ENCODE results near the gene WDR76.

The WDR76 gene

GRCh38 chr15:43881245-43881644 is 54.4 kb downstream of the WDR76 start:
- no peak for DNase-seq (ENCODE audit: extremely low spot score)
- ChIA-PET POLR2A (no interaction called here), CTCF (interaction anchor here (0.6 to 0.8 kb wide), 2 partner anchors 103 to 273 kb away, joined by 5 to 7 read pairs; no protein-coding TSS in a partner anchor)
- no peak for TF ChIP-seq FOXK2 (IDR thresholded peaks at IDR 0.05)
- no peak for TF ChIP-seq TARDBP (IDR thresholded peaks at IDR 0.05)
- no peak for TF ChIP-seq ARNT (IDR thresholded peaks at IDR 0.05)
- no peak for TF ChIP-seq FOXM1 (IDR thresholded peaks at IDR 0.05; ENCODE audit: borderline replicate concordance)
- no peak for TF ChIP-seq L3MBTL2 (conservative IDR thresholded peaks at IDR 0.05)
- no peak for TF ChIP-seq SUZ12 (IDR thresholded peaks at IDR 0.05)
- TF ChIP-seq ELF4 (IDR thresholded peaks at IDR 0.05) = no peak
- no peak for TF ChIP-seq PKNOX1 (IDR thresholded peaks at IDR 0.05)
- TF ChIP-seq SP1 (IDR thresholded peaks at IDR 0.05) = no peak
- no peak for TF ChIP-seq NFRKB (IDR thresholded peaks at IDR 0.05)
- no peak for TF ChIP-seq CTBP1 (IDR thresholded peaks at IDR 0.05; ENCODE audit: borderline replicate concordance)
- no peak for TF ChIP-seq BHLHE40 (IDR thresholded peaks at IDR 0.05; ENCODE audit: borderline replicate concordance)
- TF ChIP-seq FOXA1 (IDR thresholded peaks at IDR 0.05) = no peak
- no peak for TF ChIP-seq LEF1 (IDR thresholded peaks at IDR 0.05; ENCODE audit: borderline replicate concordance)
- TF ChIP-seq ZNF384 (IDR thresholded peaks at IDR 0.05) = no peak
- no peak for TF ChIP-seq HDGF (IDR thresholded peaks at IDR 0.05; ENCODE audit: borderline replicate concordance)

- no peak for DNase-seq (ENCODE audit: extremely low spot score)
- CTCF ChIA-PET = interaction anchor here (0.7 to 0.8 kb wide), 3 partner anchors 57 to 310 kb away, joined by 3 to 8 read pairs (median 7); no protein-coding TSS in a partner anchor
- no peak for TF ChIP-seq L3MBTL2 (conservative IDR thresholded peaks at IDR 0.05)
- TF ChIP-seq FOXA1 (IDR thresholded peaks at IDR 0.05) = no peak
- TF ChIP-seq SP1 (IDR thresholded peaks at IDR 0.05) = no peak
- no peak for TF ChIP-seq LEF1 (IDR thresholded peaks at IDR 0.05; ENCODE audit: borderline replicate concordance)
- TF ChIP-seq BHLHE40 (IDR thresholded peaks at IDR 0.05; ENCODE audit: borderline replicate concordance) = no peak
- no peak for TF ChIP-seq FOXM1 (IDR thresholded peaks at IDR 0.05; ENCODE audit: borderline replicate concordance)
- no peak for TF ChIP-seq HDGF (IDR thresholded peaks at IDR 0.05; ENCODE audit: borderline replicate concordance)
- TF ChIP-seq TARDBP (IDR thresholded peaks at IDR 0.05) = no peak
- no peak for TF ChIP-seq FOXK2 (IDR thresholded peaks at IDR 0.05)
- TF ChIP-seq CTBP1 (IDR thresholded peaks at IDR 0.05; ENCODE audit: borderline replicate concordance) = no peak
- TF ChIP-seq SUZ12 (IDR thresholded peaks at IDR 0.05) = no peak
- TF ChIP-seq NFRKB (IDR thresholded peaks at IDR 0.05) = no peak
- TF ChIP-seq ARNT (IDR thresholded peaks at IDR 0.05) = no peak
- TF ChIP-seq PKNOX1 (IDR thresholded peaks at IDR 0.05) = no peak
- TF ChIP-seq ZNF384 (IDR thresholded peaks at IDR 0.05) = no peak
- POLR2A ChIA-PET = no interaction called here
Measured at GRCh38 chr15:43881944-43882343, 55.1 kb downstream of the WDR76 start.

GRCh38 chr15:43883571-43883970 is 56.8 kb downstream of the WDR76 start:
- ChIA-PET POLR2A (no interaction called here), CTCF (no interaction called here)
- DNase-seq (ENCODE audit: extremely low spot score) = no peak
- no peak for TF ChIP-seq SP1 (IDR thresholded peaks at IDR 0.05)
- TF ChIP-seq ARNT (IDR thresholded peaks at IDR 0.05) = no peak
- no peak for TF ChIP-seq PKNOX1 (IDR thresholded peaks at IDR 0.05)
- no peak for TF ChIP-seq L3MBTL2 (conservative IDR thresholded peaks at IDR 0.05)
- TF ChIP-seq CTBP1 (IDR thresholded peaks at IDR 0.05; ENCODE audit: borderline replicate concordance) = no peak
- TF ChIP-seq TARDBP (IDR thresholded peaks at IDR 0.05) = no peak
- no peak for TF ChIP-seq FOXK2 (IDR thresholded peaks at IDR 0.05)
- no peak for TF ChIP-seq LEF1 (IDR thresholded peaks at IDR 0.05; ENCODE audit: borderline replicate concordance)
- no peak for TF ChIP-seq SUZ12 (IDR thresholded peaks at IDR 0.05)
- TF ChIP-seq FOXM1 (IDR thresholded peaks at IDR 0.05; ENCODE audit: borderline replicate concordance) = no peak
- no peak for TF ChIP-seq FOXA1 (IDR thresholded peaks at IDR 0.05)
- no peak for TF ChIP-seq ELF4 (IDR thresholded peaks at IDR 0.05)
- TF ChIP-seq HDGF (IDR thresholded peaks at IDR 0.05; ENCODE audit: borderline replicate concordance) = no peak
- TF ChIP-seq BHLHE40 (IDR thresholded peaks at IDR 0.05; ENCODE audit: borderline replicate concordance) = no peak
- no peak for TF ChIP-seq ZNF384 (IDR thresholded peaks at IDR 0.05)
- no peak for TF ChIP-seq NFRKB (IDR thresholded peaks at IDR 0.05)

GRCh38 chr15:43886558-43886957 is 59.8 kb downstream of the WDR76 start:
- ChIA-PET POLR2A (interaction anchor here (1.4 kb wide), 1 partner anchor 62 kb away, joined by 3 read pairs; the partner anchor contains the start of gene MFAP1), CTCF (no interaction called here)
- DNase-seq (ENCODE audit: extremely low spot score) = no peak
- TF ChIP-seq SUZ12 (IDR thresholded peaks at IDR 0.05) (no peak), CTBP1 (IDR thresholded peaks at IDR 0.05; ENCODE audit: borderline replicate concordance) (no peak), L3MBTL2 (conservative IDR thresholded peaks at IDR 0.05) (no peak), NFRKB (IDR thresholded peaks at IDR 0.05) (no peak), TARDBP (IDR thresholded peaks at IDR 0.05) (no peak), ELF4 (IDR thresholded peaks at IDR 0.05) (no peak), FOXA1 (IDR thresholded peaks at IDR 0.05) (no peak), ZNF384 (IDR thresholded peaks at IDR 0.05) (no peak), SP1 (IDR thresholded peaks at IDR 0.05) (no peak), ARNT (IDR thresholded peaks at IDR 0.05) (no peak), FOXK2 (IDR thresholded peaks at IDR 0.05) (no peak), FOXM1 (IDR thresholded peaks at IDR 0.05; ENCODE audit: borderline replicate concordance) (no peak)

- no peak for TF ChIP-seq ARNT (IDR thresholded peaks at IDR 0.05)
- TF ChIP-seq TARDBP (IDR thresholded peaks at IDR 0.05) = no peak
- no peak for DNase-seq (ENCODE audit: extremely low spot score)
- ChIA-PET CTCF (no interaction called here), POLR2A (no interaction called here)
Measured at GRCh38 chr15:43887901-43888300, 61.1 kb downstream of the WDR76 start.

- DNase-seq (ENCODE audit: extremely low spot score) = no peak
- CTCF ChIA-PET = no interaction called here
- TF ChIP-seq FOXK2 (IDR thresholded peaks at IDR 0.05) (no peak), SUZ12 (IDR thresholded peaks at IDR 0.05) (no peak), ELF4 (IDR thresholded peaks at IDR 0.05) (no peak), BHLHE40 (IDR thresholded peaks at IDR 0.05; ENCODE audit: borderline replicate concordance) (no peak), CTBP1 (IDR thresholded peaks at IDR 0.05; ENCODE audit: borderline replicate concordance) (no peak), FOXA1 (IDR thresholded peaks at IDR 0.05) (no peak), PKNOX1 (IDR thresholded peaks at IDR 0.05) (no peak), L3MBTL2 (conservative IDR thresholded peaks at IDR 0.05) (no peak), SP1 (IDR thresholded peaks at IDR 0.05) (no peak), HDGF (IDR thresholded peaks at IDR 0.05; ENCODE audit: borderline replicate concordance) (no peak), LEF1 (IDR thresholded peaks at IDR 0.05; ENCODE audit: borderline replicate concordance) (no peak), NFRKB (IDR thresholded peaks at IDR 0.05) (no peak), ARNT (IDR thresholded peaks at IDR 0.05) (no peak), ZNF384 (IDR thresholded peaks at IDR 0.05) (no peak), TARDBP (IDR thresholded peaks at IDR 0.05) (no peak)
- POLR2A ChIA-PET = no interaction called here
Measured at GRCh38 chr15:43889042-43889441, 62.2 kb downstream of the WDR76 start.
